Parathyroid adenoma (tissue), 2 donors: ENCODE results near the gene FXN.

ENCODE experiments used
- H2AFZ ChIP-seq: fragments of 300-600 bp; sonication (generic); one replicate; pipeline ENCODE4 v1.7.0; 2017; ENCODE audit warnings: antibody characterized with exemption, mild to moderate bottlenecking
- H3K27ac ChIP-seq: fragments of 300-600 bp; sonication (generic); one replicate; pipeline ENCODE4 v1.7.0; 2017
- H3K27me3 ChIP-seq: fragments of 300-600 bp; sonication (generic); one replicate; pipeline ENCODE4 v1.7.0; 2017; ENCODE audit warnings: low read length; ENCODE audit not compliant: control insufficient read depth, insufficient read depth
- H3K36me3 ChIP-seq: fragments of 300-600 bp; sonication (generic); one replicate; pipeline ENCODE4 v1.7.0; 2017; ENCODE audit warnings: low read length; ENCODE audit not compliant: control insufficient read depth, insufficient read depth
- H3K4me1 ChIP-seq: fragments of 300-600 bp; sonication (generic); one replicate; pipeline ENCODE4 v1.7.0; 2017; ENCODE audit warnings: control low read depth
- H3K4me2 ChIP-seq: fragments of 300-600 bp; sonication (generic); one replicate; pipeline ENCODE4 v1.7.0; 2017; ENCODE audit warnings: low read length
- H3K4me3 ChIP-seq: fragments of 300-600 bp; sonication (generic); one replicate; pipeline ENCODE4 v1.7.0; 2017; ENCODE audit warnings: low read depth, low read length
- H3K79me2 ChIP-seq: fragments of 300-600 bp; sonication (generic); one replicate; pipeline ENCODE4 v1.7.0; 2017; ENCODE audit warnings: control low read depth
- H3K9ac ChIP-seq: fragments of 300-600 bp; sonication (generic); one replicate; pipeline ENCODE4 v1.7.0; 2017; ENCODE audit warnings: mild to moderate bottlenecking
- H3K9me3 ChIP-seq: fragments of 300-600 bp; sonication (generic); one replicate; pipeline ENCODE4 v1.7.0; 2017; ENCODE audit warnings: low read length; ENCODE audit not compliant: control insufficient read depth
- CTCF ChIP-seq: fragments of 300-600 bp; sonication (generic); IDR thresholded peaks from one replicate; pipeline ENCODE4 v1.7.0; 2017; ENCODE audit warnings: antibody characterized with exemption, mild to moderate bottlenecking
- donor health status: primary hyperparathyroidism.

FXN gene

GRCh38 chr9:69003051-69003450 is 32.5 kb upstream of the FXN start:
- no peak overlapping the region for H3K4me3 ChIP-seq
- TF ChIP-seq CTCF = no peak

GRCh38 chr9:69004836-69005235 is 30.7 kb upstream of the FXN start:
- Histone ChIP-seq H3K79me2 (no peaks in the 10 kb centered on the region), H2AFZ (no peak overlapping the region), H3K9ac (no peak overlapping the region), H3K27ac (no peak overlapping the region), H3K4me3 (no peak overlapping the region), H3K4me2 (no peak overlapping the region), H3K36me3 (no peaks in the 10 kb centered on the region), H3K9me3 (no peaks in the 10 kb centered on the region), H3K4me1 (no peaks in the 10 kb centered on the region), H3K27me3 (no peaks in the 10 kb centered on the region)
- no peak for TF ChIP-seq CTCF

More at GRCh38 chr9:69003051-69003450, 32.5 kb upstream of the FXN start:
- Histone ChIP-seq H3K27me3 (no peaks in the 10 kb centered on the region), H3K27ac (no peak overlapping the region), H3K9ac (no peak overlapping the region), H3K4me1 (no peaks in the 10 kb centered on the region), H3K4me2 (no peak overlapping the region), H3K9me3 (no peaks in the 10 kb centered on the region), H3K36me3 (no peaks in the 10 kb centered on the region), H3K79me2 (no peaks in the 10 kb centered on the region), H2AFZ (no peak overlapping the region)

- Histone ChIP-seq H3K27me3 (no peaks in the 10 kb centered on the region), H2AFZ (no peak overlapping the region), H3K79me2 (no peaks in the 10 kb centered on the region), H3K9me3 (no peaks in the 10 kb centered on the region), H3K4me3 (no peak overlapping the region), H3K4me1 (no peaks in the 10 kb centered on the region), H3K36me3 (no peaks in the 10 kb centered on the region), H3K4me2 (no peak overlapping the region), H3K27ac (no peak overlapping the region), H3K9ac (no peak overlapping the region)
- no peak for TF ChIP-seq CTCF
These were observed 25.8 kb upstream of the FXN start for GRCh38 chr9:69009708-69010107.

- H2AFZ ChIP-seq = no peak overlapping the region
- H3K27ac ChIP-seq = no peak overlapping the region
- H3K36me3 ChIP-seq = no peaks in the 10 kb centered on the region
- no peaks in the 10 kb centered on the region for H3K79me2 ChIP-seq
- no peak overlapping the region for H3K4me3 ChIP-seq
- H3K9ac ChIP-seq = no peak overlapping the region
- no peak overlapping the region for H3K4me2 ChIP-seq
- H3K4me1 ChIP-seq = no peaks in the 10 kb centered on the region
- no peaks in the 10 kb centered on the region for H3K27me3 ChIP-seq
- TF ChIP-seq CTCF = no peak
- H3K9me3 ChIP-seq = no peaks in the 10 kb centered on the region
These were observed 22.7 kb upstream of the FXN start for GRCh38 chr9:69012696-69013381.

- H3K9me3 ChIP-seq = no peaks in the 10 kb centered on the region
- no peaks in the 10 kb centered on the region for H3K27me3 ChIP-seq
- no peaks in the 10 kb centered on the region for H3K36me3 ChIP-seq
- H3K4me1 ChIP-seq = no peaks in the 10 kb centered on the region
- H3K79me2 ChIP-seq = no peaks in the 10 kb centered on the region
- H3K4me2 ChIP-seq = no peak overlapping the region
- H3K4me3 ChIP-seq = no peak overlapping the region
- TF ChIP-seq CTCF = no peak
- H2AFZ ChIP-seq = no peak overlapping the region
- H3K9ac ChIP-seq = no peak overlapping the region
- no peak overlapping the region for H3K27ac ChIP-seq
These were observed 22.2 kb upstream of the FXN start for GRCh38 chr9:69013382-69013727.
